WI38 (cell line): ENCODE measurements around the gene SLAMF1.
"Not testable (repeated sequence)": the region's sequence is repeated elsewhere in the genome, so short reads cannot be mapped to it uniquely, and the experiment has no call there.

Experiments used
- H3K4me3 ChIP-seq: 2 replicates; pipeline ENCODE4 v1.5.1; 2011; ENCODE audit warnings: low read depth, mild to moderate bottlenecking, control low read depth, low read length
- TF ChIP-seq, protein P1 (sequence below): IDR thresholded peaks from 2 replicates; pipeline ENCODE4 v1.5.1; 2012; ENCODE audit warnings: low read depth, mild to moderate bottlenecking, control low read depth, low read length

SLAMF1 gene

DNA sequence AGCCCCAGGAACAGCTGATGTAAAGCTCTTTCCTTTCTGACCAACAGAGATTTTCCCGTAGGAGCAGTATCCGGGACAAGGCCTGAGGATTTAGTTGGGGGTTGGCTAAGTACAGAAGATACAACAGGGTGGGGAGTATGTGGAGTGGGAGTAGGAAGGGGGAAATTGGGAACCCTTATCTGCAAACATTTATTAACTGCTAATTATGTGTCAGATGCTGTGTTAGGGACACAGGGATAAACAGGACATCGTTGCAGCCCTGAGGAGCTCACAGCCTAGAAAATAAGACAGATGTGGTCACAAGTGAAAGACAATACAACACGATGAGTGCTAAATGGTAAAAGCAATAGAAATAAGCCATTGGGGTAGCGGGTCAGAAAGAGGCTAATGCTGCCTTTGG lies 79.5 kb downstream of the SLAMF1 start:
- TF ChIP-seq, protein P1, sequence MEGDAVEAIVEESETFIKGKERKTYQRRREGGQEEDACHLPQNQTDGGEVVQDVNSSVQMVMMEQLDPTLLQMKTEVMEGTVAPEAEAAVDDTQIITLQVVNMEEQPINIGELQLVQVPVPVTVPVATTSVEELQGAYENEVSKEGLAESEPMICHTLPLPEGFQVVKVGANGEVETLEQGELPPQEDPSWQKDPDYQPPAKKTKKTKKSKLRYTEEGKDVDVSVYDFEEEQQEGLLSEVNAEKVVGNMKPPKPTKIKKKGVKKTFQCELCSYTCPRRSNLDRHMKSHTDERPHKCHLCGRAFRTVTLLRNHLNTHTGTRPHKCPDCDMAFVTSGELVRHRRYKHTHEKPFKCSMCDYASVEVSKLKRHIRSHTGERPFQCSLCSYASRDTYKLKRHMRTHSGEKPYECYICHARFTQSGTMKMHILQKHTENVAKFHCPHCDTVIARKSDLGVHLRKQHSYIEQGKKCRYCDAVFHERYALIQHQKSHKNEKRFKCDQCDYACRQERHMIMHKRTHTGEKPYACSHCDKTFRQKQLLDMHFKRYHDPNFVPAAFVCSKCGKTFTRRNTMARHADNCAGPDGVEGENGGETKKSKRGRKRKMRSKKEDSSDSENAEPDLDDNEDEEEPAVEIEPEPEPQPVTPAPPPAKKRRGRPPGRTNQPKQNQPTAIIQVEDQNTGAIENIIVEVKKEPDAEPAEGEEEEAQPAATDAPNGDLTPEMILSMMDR: no peak
- H3K4me3 ChIP-seq: no peak overlapping the region

- H3K4me3 ChIP-seq: no peak overlapping the region
- TF ChIP-seq, protein P1: no peak
Observed at GRCh38 chr1:160565564-160565963, 81.3 kb downstream of the SLAMF1 start.

DNA sequence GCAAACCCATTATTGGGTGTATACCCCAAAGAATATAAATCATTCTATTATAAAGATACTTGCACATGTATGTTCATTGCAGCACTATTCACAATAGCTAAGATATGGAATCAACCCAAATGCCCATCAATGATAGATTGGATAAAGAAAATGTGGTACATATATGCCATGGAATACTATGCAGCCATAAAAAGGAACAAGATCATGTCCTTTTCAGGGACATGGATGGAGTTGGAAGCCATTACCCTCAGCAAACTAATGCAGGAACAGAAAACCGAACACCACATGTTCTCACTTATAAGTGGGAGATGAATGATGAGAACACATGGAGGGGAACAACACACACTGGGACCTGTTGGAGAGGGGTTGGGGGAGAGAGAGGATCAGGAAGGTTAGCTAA lies 83.6 kb downstream of the SLAMF1 start:
- H3K4me3 ChIP-seq: not testable (repeated sequence)

DNA sequence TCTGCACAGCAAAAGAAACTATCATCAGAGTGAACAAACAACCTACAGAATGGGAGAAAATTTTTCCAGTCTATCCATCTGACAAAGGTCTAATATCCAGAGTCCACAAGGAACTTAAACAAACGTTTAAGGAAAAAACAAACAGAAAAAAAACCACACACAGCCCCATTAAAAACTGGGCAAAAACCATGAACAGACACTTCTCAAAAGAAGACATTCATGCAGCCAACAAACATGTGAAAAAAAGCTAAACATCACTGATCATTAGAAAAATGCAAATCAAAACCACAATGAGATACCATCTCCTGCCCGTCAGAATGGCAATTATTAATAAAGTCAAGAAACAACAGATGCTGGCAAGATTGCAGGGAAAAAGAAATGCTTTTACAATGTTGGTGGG lies 84.1 kb downstream of the SLAMF1 start:
- H3K4me3 ChIP-seq: not testable (repeated sequence)

DNA sequence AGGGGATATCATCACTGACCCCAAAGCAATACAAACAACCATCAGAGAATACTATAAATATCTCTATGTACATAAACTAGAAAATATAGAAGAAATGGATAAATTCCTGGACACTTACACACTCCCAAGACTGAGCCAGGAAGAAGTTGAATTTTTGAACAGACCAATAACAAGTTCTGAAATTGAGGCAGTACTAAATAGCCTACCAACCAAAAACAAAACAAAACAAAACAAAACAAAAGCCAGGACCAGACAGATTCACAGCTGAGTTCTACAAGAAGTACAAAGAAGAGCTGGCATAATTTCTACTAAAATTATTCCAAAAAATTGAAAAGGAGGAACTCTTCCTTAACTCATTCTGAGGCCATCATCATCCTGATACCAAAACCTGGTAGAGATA lies 86.0 kb downstream of the SLAMF1 start:
- H3K4me3 ChIP-seq: no peak overlapping the region
- TF ChIP-seq, protein P1: no peak

GRCh38 chr1:160560045-160560705 lies 86.7 kb downstream of the SLAMF1 start:
- TF ChIP-seq, protein P1: no peak
- H3K4me3 ChIP-seq: no peak overlapping the region

GRCh38 chr1:160559437-160559836 lies 87.4 kb downstream of the SLAMF1 start:
- not testable (repeated sequence) for H3K4me3 ChIP-seq

GRCh38 chr1:160558660-160559380 lies 88.0 kb downstream of the SLAMF1 start:
- H3K4me3 ChIP-seq: no peak overlapping the region
- TF ChIP-seq, protein P1: no peak
